Upper lobe of left lung (tissue), 6 donors: ENCODE data around the gene M1AP. TPM values are rescaled to one million over a fixed set of nuclear protein-coding genes. Genes with fewer than 3 reads are reported as not detected.

ENCODE experiments used
- ATAC-seq, 2 donors: fragments of 200-7000 bp; cut with Tn5 transposase; one replicate each; pipeline ENCODE4 v1.9.1; 2022; ENCODE audit warnings: mild to moderate bottlenecking in 2 of 2, moderate library complexity in 2 of 2; ENCODE audit not compliant: low FRiP score in 2 of 2
- DNase-seq, 2 donors: peaks; one replicate each; pipeline ENCODE4 v3.0.0-alpha.2; 2019 to 2020
- H3K27ac ChIP-seq, 4 donors: fragments of 200-600 bp; sonication (generic); one replicate each; pipeline ENCODE4 v1.5.1; 2016 to 2019
- H3K27me3 ChIP-seq, 4 donors: fragments of 200-600 bp; sonication (generic); one replicate each; pipeline ENCODE4 v1.5.1; 2017 to 2019
- H3K36me3 ChIP-seq, 4 donors: fragments of 200-600 bp; sonication (generic); one replicate each; pipeline ENCODE4 v1.5.1; 2016 to 2019
- H3K4me1 ChIP-seq, 4 donors: fragments of 200-600 bp; sonication (generic); one replicate each; pipeline ENCODE4 v1.5.1; 2018 to 2019
- H3K4me3 ChIP-seq, 4 donors: fragments of 200-600 bp; sonication (generic); one replicate each; pipeline ENCODE4 v1.5.1; 2017 to 2019; ENCODE audit warnings: mild to moderate bottlenecking in 2 of 4, moderate library complexity in 1 of 4
- H3K9me3 ChIP-seq, 4 donors: fragments of 200-600 bp; sonication (generic); one replicate each; pipeline ENCODE4 v1.5.1; 2018 to 2019
- EP300 ChIP-seq, 4 donors: sonication (generic); formaldehyde crosslinking; IDR thresholded peaks; one replicate each; pipeline ENCODE4 v1.5.1; 2017; ENCODE audit warnings: antibody characterized with exemption in 4 of 4, control low read depth in 2 of 4
- POLR2A ChIP-seq, 4 donors: fragments of 450-650 bp; IDR thresholded peaks; one replicate each; pipeline ENCODE4 v1.5.1; 2016 to 2017; ENCODE audit warnings: antibody characterized with exemption in 4 of 4, mild to moderate bottlenecking in 2 of 4
- POLR2AphosphoS5 ChIP-seq, 2 donors: sonication (generic); formaldehyde crosslinking; IDR thresholded peaks; one replicate each; pipeline ENCODE4 v1.5.1; 2017; ENCODE audit warnings: antibody characterized with exemption in 2 of 2
- WGBS, 2 donors: methylation state at CpG; one replicate each; pipeline ENCODE4 v1.1.5; 2017 to 2018; 5-methylcytosine and 5-hydroxymethylcytosine counted together
- total RNA-seq, 6 donors: library from RNA; depleted of rRNA in 4 of 6; stranded (reverse); fragments of >200 nt in 4 of 6; gene quantifications; one replicate each; pipeline versions ENCODE4 v1.1.0 to v1.2.1, GENCODE V29; 2016 to 2021
- TF ChIP-seq, protein P1 (sequence below), 6 experiments: fragments of 450-650 bp in 4 of 6; fragments of 200-600 bp in 2 of 6; sonication (generic) in 2 of 6; IDR thresholded peaks; one replicate each; pipeline ENCODE4 v1.5.1; 2016 to 2019; ENCODE audit warnings: antibody characterized with exemption in 6 of 6
- donor health status: DM: no; HTN: no; CAD: no; lungs with moderate emphysema.
- donor health status: DM: no; HTN: yes; CAD: no; lungs with severe emphysema.

The M1AP gene
- total RNA-seq, 6 donors from 2014 or later = 0.91 to 6.3 (median 2.2) TPM; not detected in 2

DNA sequence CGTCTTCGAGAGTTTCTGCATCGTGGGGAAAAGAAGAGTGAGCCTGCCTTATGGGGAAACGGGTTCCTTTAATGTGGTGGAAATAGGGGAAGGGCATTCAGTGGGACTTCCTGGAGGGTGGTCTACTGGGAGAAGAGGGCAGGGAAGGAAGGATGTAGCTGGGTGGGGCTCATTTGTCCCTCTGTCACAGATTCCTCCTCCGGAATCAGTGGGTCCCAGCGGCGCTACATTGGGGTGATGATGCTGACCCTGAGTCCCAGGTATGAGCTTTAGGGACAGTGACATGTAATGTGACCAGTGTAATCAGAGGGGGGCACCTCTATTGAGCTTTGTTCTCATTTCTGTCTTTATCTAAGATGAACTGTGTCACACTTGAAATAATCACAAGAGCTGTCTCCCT is 116.5 kb downstream of the M1AP start:
- no peaks in the 10 kb centered on the region for H3K9me3 ChIP-seq
- H3K27me3 ChIP-seq = no peaks in the 10 kb centered on the region
- 82% methylated on average over 7 of the region's 7 CpGs for WGBS, 2 donors
- peaks cover 9 to 34% (median 18%) of the 10 kb centered on the region in 4 donors for H3K36me3 ChIP-seq
- no peak overlapping the region for H3K4me3 ChIP-seq
- no peak for ATAC-seq
- no peak for DNase-seq
- H3K27ac ChIP-seq = no peak overlapping the region
- peaks cover 22 to 35% (median 26%) of the 10 kb centered on the region in 4 donors for H3K4me1 ChIP-seq
- TF ChIP-seq, protein P1, sequence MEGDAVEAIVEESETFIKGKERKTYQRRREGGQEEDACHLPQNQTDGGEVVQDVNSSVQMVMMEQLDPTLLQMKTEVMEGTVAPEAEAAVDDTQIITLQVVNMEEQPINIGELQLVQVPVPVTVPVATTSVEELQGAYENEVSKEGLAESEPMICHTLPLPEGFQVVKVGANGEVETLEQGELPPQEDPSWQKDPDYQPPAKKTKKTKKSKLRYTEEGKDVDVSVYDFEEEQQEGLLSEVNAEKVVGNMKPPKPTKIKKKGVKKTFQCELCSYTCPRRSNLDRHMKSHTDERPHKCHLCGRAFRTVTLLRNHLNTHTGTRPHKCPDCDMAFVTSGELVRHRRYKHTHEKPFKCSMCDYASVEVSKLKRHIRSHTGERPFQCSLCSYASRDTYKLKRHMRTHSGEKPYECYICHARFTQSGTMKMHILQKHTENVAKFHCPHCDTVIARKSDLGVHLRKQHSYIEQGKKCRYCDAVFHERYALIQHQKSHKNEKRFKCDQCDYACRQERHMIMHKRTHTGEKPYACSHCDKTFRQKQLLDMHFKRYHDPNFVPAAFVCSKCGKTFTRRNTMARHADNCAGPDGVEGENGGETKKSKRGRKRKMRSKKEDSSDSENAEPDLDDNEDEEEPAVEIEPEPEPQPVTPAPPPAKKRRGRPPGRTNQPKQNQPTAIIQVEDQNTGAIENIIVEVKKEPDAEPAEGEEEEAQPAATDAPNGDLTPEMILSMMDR (IDR thresholded peaks at IDR 0.05) = no peak
- TF ChIP-seq EP300 (IDR thresholded peaks at IDR 0.05) (no peak), POLR2A (IDR thresholded peaks at IDR 0.05) (no peak), POLR2AphosphoS5 (IDR thresholded peaks at IDR 0.05) (no peak)

DNA sequence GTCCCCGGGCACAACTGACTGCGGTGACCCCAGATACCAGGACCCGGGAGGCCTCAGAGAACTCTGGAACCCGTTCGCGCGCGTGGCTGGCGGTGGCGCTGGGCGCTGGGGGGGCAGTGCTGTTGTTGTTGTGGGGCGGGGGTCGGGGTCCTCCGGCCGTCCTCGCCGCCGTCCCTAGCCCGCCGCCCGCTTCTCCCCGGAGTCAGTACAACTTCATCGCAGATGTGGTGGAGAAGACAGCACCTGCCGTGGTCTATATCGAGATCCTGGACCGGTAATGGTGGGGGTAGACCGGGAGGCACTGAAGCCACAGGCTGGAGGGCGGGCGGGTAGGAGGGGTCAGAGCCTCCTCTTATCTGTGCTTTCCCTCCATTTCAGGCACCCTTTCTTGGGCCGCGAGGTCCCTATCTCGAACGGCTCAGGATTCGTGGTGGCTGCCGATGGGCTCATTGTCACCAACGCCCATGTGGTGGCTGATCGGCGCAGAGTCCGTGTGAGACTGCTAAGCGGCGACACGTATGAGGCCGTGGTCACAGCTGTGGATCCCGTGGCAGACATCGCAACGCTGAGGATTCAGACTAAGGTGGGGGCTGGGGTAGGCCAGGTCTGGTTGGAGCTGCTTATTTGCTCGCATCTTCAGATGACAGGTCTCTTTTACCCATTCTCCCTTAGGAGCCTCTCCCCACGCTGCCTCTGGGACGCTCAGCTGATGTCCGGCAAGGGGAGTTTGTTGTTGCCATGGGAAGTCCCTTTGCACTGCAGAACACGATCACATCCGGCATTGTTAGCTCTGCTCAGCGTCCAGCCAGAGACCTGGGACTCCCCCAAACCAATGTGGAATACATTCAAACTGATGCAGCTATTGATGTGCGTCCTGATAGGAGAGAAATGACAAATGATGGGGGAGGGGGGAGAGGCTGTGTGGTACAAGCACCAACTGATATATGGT is 117.6 kb downstream of the M1AP start:
- Histone ChIP-seq H3K27me3 (no peaks in the 10 kb centered on the region), H3K4me1 (peaks cover 22 to 35% (median 26%) of the 10 kb centered on the region in 4 donors), H3K4me3 (peak overlapping the region; percentile 54 to 94 (median 82)), H3K27ac (peak overlapping the region; percentile 90 to 95 (median 94)), H3K9me3 (no peaks in the 10 kb centered on the region), H3K36me3 (peaks cover 16 to 45% (median 29%) of the 10 kb centered on the region in 4 donors)
- TF ChIP-seq, protein P1 (IDR thresholded peaks at IDR 0.05) = no peak
- TF ChIP-seq EP300 (IDR thresholded peaks at IDR 0.05) (no peak), POLR2AphosphoS5 (IDR thresholded peaks at IDR 0.05) (peak in 1 of 2 donors; percentile 11), POLR2A (IDR thresholded peaks at IDR 0.05) (peak in 1 of 4 donors; percentile 12)
- peak; percentile 34 to 61 for ATAC-seq
- WGBS, 2 donors = 3 to 4% methylated on average over 26 to 47 of the region's 54 CpGs
- DNase-seq = peak; percentile 44 to 91

DNA sequence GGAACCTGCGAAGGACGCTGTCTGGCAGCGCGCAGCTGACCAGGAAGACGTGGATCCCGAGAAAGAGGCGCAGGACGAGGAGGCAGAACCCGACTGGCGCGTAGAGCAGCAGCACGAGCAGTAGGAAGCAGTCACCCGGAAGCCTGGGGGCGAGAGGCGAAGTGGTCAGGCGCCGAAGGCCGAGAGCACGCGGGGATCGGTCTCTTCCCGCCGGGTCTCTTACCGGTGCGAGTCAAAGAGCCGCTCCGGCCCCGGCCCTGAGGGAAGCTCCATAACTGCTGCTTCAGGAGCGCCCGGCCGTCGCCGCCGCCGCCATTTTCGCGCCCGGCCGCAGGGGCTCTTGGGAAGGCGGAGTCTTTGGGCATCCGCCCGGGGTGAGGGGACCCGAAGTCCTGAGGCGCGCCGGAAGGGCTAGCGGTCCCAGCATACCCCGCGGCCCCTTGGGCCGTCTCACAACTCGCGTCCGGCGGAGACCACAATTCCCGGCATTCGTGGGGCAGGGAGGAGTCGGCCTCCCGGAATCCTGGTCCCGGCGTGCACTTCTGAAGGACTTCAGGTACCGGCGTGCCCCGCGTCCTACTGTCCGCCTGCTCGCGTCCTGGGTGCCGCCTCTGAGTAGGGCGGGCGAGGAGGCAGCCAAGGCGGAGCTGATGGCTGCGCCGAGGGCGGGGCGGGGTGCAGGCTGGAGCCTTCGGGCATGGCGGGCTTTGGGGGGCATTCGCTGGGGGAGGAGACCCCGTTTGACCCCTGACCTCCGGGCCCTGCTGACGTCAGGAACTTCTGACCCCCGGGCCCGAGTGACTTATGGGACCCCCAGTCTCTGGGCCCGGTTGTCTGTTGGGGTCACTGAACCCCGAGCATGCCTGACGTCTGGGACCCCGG is 118.5 kb downstream of the M1AP start, which contains the start of the genes AUP1 and HTRA2:
Gene AUP1, minus strand, starts transcription at position 350 of the 882 bp plus-strand sequence. Its CDS starts 77 bp downstream, at position 273.
Gene HTRA2, plus strand, starts transcription at position 577 of the 882 bp plus-strand sequence. Its CDS starts 74 bp downstream, at position 651.
- peak within 1 kb of the TSS; percentile 90 to 95 (median 94) for H3K27ac ChIP-seq
- 0% methylated on average over 10 to 41 of the region's 87 CpGs for WGBS, 2 donors
- DNase-seq (peak; percentile 97 to 100), ATAC-seq (peak; percentile 97 to 98)
- H3K4me3 ChIP-seq = peak within 1 kb of the TSS; percentile 65 to 94 (median 82)
- H3K36me3 ChIP-seq = peaks cover 16 to 46% (median 30%) of the 10 kb centered on the region in 4 donors
- TF ChIP-seq EP300 (IDR thresholded peaks at IDR 0.05) (peak in 2 of 4 donors; percentile 46 to 83), POLR2A (IDR thresholded peaks at IDR 0.05) (peak in 3 of 4 donors; percentile 74 to 91 (median 80)), POLR2AphosphoS5 (IDR thresholded peaks at IDR 0.05) (peak; percentile 93 to 94)
- TF ChIP-seq, protein P1 (IDR thresholded peaks at IDR 0.05) = peak in 3 of 6 experiments; percentile 14 to 46 (median 45)
- no peaks in the 10 kb centered on the region for H3K27me3 ChIP-seq
- H3K4me1 ChIP-seq = peaks cover 22 to 35% (median 26%) of the 10 kb centered on the region in 4 donors
- no peaks in the 10 kb centered on the region for H3K9me3 ChIP-seq

DNA sequence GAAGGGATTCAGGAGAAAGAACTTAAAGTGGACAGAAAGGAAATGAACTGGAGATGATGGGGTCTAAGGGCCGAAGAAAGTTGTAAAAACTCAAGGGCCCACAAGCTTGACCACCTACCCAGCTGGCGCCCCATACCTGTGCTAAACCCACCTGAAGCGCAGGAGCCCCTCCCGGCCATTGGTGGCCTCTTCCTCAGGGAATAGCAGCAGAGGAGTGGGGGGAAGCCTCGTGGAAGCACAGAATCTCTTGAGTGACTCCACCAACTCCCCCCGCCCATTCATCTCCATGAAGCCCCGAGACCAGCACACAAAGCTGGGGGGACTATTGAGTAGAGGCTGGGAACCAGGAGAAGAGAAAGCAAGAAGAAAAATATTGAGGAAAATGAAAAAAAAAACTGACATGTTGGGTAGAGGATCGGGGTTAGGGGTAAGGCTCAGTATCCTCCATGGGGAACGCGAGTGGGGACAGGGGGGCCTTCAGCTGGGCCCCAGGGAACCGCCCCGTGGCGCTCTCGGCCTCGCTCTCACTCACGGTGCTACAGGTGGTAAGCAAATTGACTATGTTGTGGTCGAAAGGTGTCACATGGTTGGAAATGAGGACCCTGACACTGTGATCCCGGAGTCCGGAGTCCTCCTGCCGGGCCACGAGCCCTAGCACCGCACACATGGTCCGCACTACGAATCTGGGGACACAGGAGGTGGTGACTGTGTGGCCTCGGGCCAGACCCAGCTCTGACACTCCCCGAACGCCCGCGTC is 119.4 kb downstream of the M1AP start:
- no peak for DNase-seq
- Histone ChIP-seq H3K27me3 (no peaks in the 10 kb centered on the region), H3K27ac (peak overlapping the region; percentile 90 to 95 (median 94)), H3K9me3 (no peaks in the 10 kb centered on the region), H3K4me3 (peak overlapping the region; percentile 65 to 94 (median 82)), H3K4me1 (peaks cover 22 to 35% (median 26%) of the 10 kb centered on the region in 4 donors), H3K36me3 (peaks cover 16 to 46% (median 30%) of the 10 kb centered on the region in 4 donors)
- 15 to 28% methylated on average over 17 to 29 of the region's 29 CpGs for WGBS, 2 donors
- TF ChIP-seq, protein P1 (IDR thresholded peaks at IDR 0.05) = no peak
- TF ChIP-seq POLR2A (IDR thresholded peaks at IDR 0.05) = no peak
- TF ChIP-seq EP300 (IDR thresholded peaks at IDR 0.05) = no peak
- TF ChIP-seq POLR2AphosphoS5 (IDR thresholded peaks at IDR 0.05) = no peak
- peak in 1 of 2 donors; percentile 0 for ATAC-seq
